Activated T-cell treated with anti-CD3 and anti-CD28 coated beads, Interleukin-2, amount 50 U/mL, for 24 hours (primary cell): ENCODE results near the gene FOXB2.
"Not testable (repeated sequence)": the region's sequence is repeated elsewhere in the genome, so short reads cannot be mapped to it uniquely, and the experiment has no call there.

Experiments used
- DNase-seq: peaks from one replicate; pipeline ENCODE4 v3.0.0-alpha.2; 2020
- H3K27ac Mint-ChIP-seq: 2 replicates; pipeline ENCODE4 v1.8.0; 2020; ENCODE audit warnings: mild to moderate bottlenecking, mixed read lengths
- H3K27me3 Mint-ChIP-seq: 2 replicates; pipeline ENCODE4 v1.8.0; 2020; ENCODE audit warnings: mixed read lengths
- H3K36me3 Mint-ChIP-seq: 2 replicates; pipeline ENCODE4 v1.8.0; 2020; ENCODE audit warnings: low read depth, mixed read lengths
- H3K4me1 Mint-ChIP-seq: 2 replicates; pipeline ENCODE4 v1.8.0; 2020; ENCODE audit warnings: low read depth, mixed read lengths
- H3K4me3 Mint-ChIP-seq: 2 replicates; pipeline ENCODE4 v1.8.0; 2020; ENCODE audit warnings: mild to moderate bottlenecking, moderate library complexity, mixed read lengths
- H3K9me3 Mint-ChIP-seq: 2 replicates; pipeline ENCODE4 v1.8.0; 2020; ENCODE audit warnings: mixed read lengths

The FOXB2 gene

GRCh38 chr9:77020413-77021290 is 1.2 kb downstream of the FOXB2 start:
- Mint-ChIP-seq H3K36me3 (no peaks in the 10 kb centered on the region), H3K9me3 (no peaks in the 10 kb centered on the region), H3K4me3 (peak overlapping the region; percentile 20), H3K27me3 (peaks cover 93% of the 10 kb centered on the region), H3K27ac (peak overlapping the region; percentile 46), H3K4me1 (peaks cover 38% of the 10 kb centered on the region)
- DNase-seq, result peak; percentile 37

GRCh38 chr9:77021291-77021894 is 1.9 kb downstream of the FOXB2 start:
- no peak for DNase-seq
- Mint-ChIP-seq H3K27me3 (peaks cover 92% of the 10 kb centered on the region), H3K9me3 (no peaks in the 10 kb centered on the region), H3K4me1 (peaks cover 37% of the 10 kb centered on the region), H3K27ac (peak overlapping the region; percentile 46), H3K4me3 (peak overlapping the region; percentile 20), H3K36me3 (no peaks in the 10 kb centered on the region)

GRCh38 chr9:77021922-77022782 is 2.7 kb downstream of the FOXB2 start:
- Mint-ChIP-seq H3K4me1 (peaks cover 37% of the 10 kb centered on the region), H3K27me3 (peaks cover 85% of the 10 kb centered on the region), H3K27ac (peak overlapping the region; percentile 46), H3K36me3 (no peaks in the 10 kb centered on the region), H3K9me3 (no peaks in the 10 kb centered on the region), H3K4me3 (peak overlapping the region; percentile 17)
- peak; percentile 32 for DNase-seq

- Mint-ChIP-seq H3K9me3 (no peaks in the 10 kb centered on the region), H3K27ac (no peak overlapping the region), H3K4me3 (no peak overlapping the region), H3K36me3 (no peaks in the 10 kb centered on the region), H3K27me3 (peaks cover 77% of the 10 kb centered on the region), H3K4me1 (peaks cover 34% of the 10 kb centered on the region)
- DNase-seq, result no peak
Measured at GRCh38 chr9:77022783-77023440, 3.5 kb downstream of the FOXB2 start.

GRCh38 chr9:77023726-77024125 is 4.3 kb downstream of the FOXB2 start:
- no peaks in the 10 kb centered on the region for H3K9me3 Mint-ChIP-seq
- peaks cover 77% of the 10 kb centered on the region for H3K27me3 Mint-ChIP-seq
- H3K4me1 Mint-ChIP-seq, result peaks cover 32% of the 10 kb centered on the region

GRCh38 chr9:77024776-77025545 is 5.5 kb downstream of the FOXB2 start:
- no peaks in the 10 kb centered on the region for H3K36me3 Mint-ChIP-seq
- DNase-seq, result no peak
- no peaks in the 10 kb centered on the region for H3K9me3 Mint-ChIP-seq
- H3K27me3 Mint-ChIP-seq, result peaks cover 67% of the 10 kb centered on the region
- no peak overlapping the region for H3K27ac Mint-ChIP-seq
- H3K4me3 Mint-ChIP-seq, result no peak overlapping the region
- peaks cover 21% of the 10 kb centered on the region for H3K4me1 Mint-ChIP-seq

More at GRCh38 chr9:77023726-77024125, 4.3 kb downstream of the FOXB2 start:
- DNase-seq, result no peak
- no peak overlapping the region for H3K4me3 Mint-ChIP-seq
- H3K36me3 Mint-ChIP-seq, result no peaks in the 10 kb centered on the region
- no peak overlapping the region for H3K27ac Mint-ChIP-seq

- H3K27ac Mint-ChIP-seq, result no peak overlapping the region
- no peaks in the 10 kb centered on the region for H3K36me3 Mint-ChIP-seq
- no peak overlapping the region for H3K4me3 Mint-ChIP-seq
- no peak for DNase-seq
- no peaks in the 10 kb centered on the region for H3K9me3 Mint-ChIP-seq
- peaks cover 59% of the 10 kb centered on the region for H3K27me3 Mint-ChIP-seq
- H3K4me1 Mint-ChIP-seq, result no peaks in the 10 kb centered on the region
Measured at GRCh38 chr9:77028478-77028877, 9.0 kb downstream of the FOXB2 start.

- Mint-ChIP-seq H3K36me3 (no peaks in the 10 kb centered on the region), H3K9me3 (no peaks in the 10 kb centered on the region), H3K27me3 (peaks cover 52% of the 10 kb centered on the region), H3K4me1 (no peaks in the 10 kb centered on the region), H3K27ac (no peak overlapping the region), H3K4me3 (no peak overlapping the region)
- DNase-seq, result no peak
Measured at GRCh38 chr9:77030045-77030444, 10.6 kb downstream of the FOXB2 start.

GRCh38 chr9:77038281-77039036 is 19.0 kb downstream of the FOXB2 start:
- Mint-ChIP-seq H3K27ac (no peak overlapping the region), H3K4me1 (no peaks in the 10 kb centered on the region), H3K4me3 (no peak overlapping the region), H3K36me3 (no peaks in the 10 kb centered on the region), H3K27me3 (peaks cover 31% of the 10 kb centered on the region), H3K9me3 (no peaks in the 10 kb centered on the region)
- DNase-seq, result no peak

GRCh38 chr9:77040340-77040739 is 20.9 kb downstream of the FOXB2 start:
- Mint-ChIP-seq H3K36me3 (no peaks in the 10 kb centered on the region), H3K4me1 (no peaks in the 10 kb centered on the region), H3K9me3 (no peaks in the 10 kb centered on the region), H3K27ac (no peak overlapping the region), H3K4me3 (no peak overlapping the region), H3K27me3 (peaks cover 25% of the 10 kb centered on the region)
- DNase-seq, result no peak

- not testable (repeated sequence) for DNase-seq, H3K36me3 Mint-ChIP-seq, H3K27ac Mint-ChIP-seq, H3K4me3 Mint-ChIP-seq, H3K9me3 Mint-ChIP-seq, H3K4me1 Mint-ChIP-seq
- H3K27me3 Mint-ChIP-seq, result peaks cover 25% of the 10 kb centered on the region
Measured at GRCh38 chr9:77043743-77044142, 24.3 kb downstream of the FOXB2 start.

GRCh38 chr9:77060681-77061080 is 41.2 kb downstream of the FOXB2 start:
- H3K4me1 Mint-ChIP-seq, H3K4me3 Mint-ChIP-seq, H3K36me3 Mint-ChIP-seq, H3K27ac Mint-ChIP-seq, DNase-seq, H3K9me3 Mint-ChIP-seq, H3K27me3 Mint-ChIP-seq: not testable (repeated sequence)

GRCh38 chr9:77063645-77064285 is 44.3 kb downstream of the FOXB2 start:
- Mint-ChIP-seq H3K4me1 (no peaks in the 10 kb centered on the region), H3K27me3 (no peaks in the 10 kb centered on the region), H3K4me3 (no peak overlapping the region), H3K9me3 (peaks cover 3% of the 10 kb centered on the region), H3K27ac (no peak overlapping the region), H3K36me3 (no peaks in the 10 kb centered on the region)
- no peak for DNase-seq
